Retina (tissue), 1 donor: ENCODE data around the gene NFIA.

Source experiments
- DNase-seq: peaks from one replicate; pipeline ENCODE4 v3.0.0-alpha.2; 2016

The NFIA gene

DNA sequence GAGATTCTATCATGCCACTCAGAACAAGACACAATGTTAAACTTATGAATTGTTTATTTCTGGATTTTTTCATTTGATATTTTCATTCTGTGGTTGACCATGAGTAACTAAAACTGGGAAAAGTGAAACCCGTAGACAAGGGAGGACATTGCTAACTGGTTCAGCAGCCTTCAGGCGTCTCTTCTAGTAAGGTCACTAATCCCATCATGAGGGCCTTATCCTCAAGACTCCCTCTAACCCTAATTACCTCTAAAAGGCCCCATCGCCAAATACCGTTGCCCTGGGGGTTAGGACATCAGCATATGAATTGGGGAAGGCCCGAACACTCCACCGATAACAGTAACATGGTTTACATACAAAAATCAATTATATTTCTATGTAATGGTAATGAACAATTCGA lies 394.9 kb downstream of the NFIA start:
- no peak for DNase-seq

DNA sequence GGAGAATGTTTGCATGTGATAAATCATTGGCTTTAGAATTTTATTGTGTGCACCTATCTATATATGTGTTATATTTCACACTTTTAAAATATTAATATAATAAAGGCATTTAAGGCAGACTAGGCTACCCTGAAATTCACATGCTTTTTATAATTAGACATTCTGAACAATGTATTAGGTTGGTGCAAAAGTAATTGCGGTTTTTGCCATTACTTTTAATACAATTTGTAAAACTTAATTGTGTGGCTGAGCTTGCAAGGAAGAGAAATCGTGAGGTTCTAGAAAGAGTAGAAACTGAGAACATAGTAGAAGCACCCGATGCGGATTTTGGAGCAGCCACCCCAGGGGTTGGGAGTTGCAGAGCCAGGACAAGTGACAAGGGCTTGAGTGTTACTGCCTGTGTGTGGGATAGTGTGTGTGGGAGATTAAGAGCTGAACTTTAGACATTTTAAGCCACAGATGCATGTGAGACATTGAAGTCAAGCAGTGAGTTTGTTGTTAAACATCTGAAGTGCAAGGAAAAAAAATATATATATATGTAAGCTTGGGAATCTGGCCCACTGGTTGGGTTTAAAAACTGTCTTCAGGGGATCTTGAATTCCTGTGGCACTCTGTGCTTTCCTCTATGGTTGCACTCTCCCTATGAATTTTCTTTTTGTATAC lies 398.0 kb downstream of the NFIA start:
- DNase-seq: no peak

DNA sequence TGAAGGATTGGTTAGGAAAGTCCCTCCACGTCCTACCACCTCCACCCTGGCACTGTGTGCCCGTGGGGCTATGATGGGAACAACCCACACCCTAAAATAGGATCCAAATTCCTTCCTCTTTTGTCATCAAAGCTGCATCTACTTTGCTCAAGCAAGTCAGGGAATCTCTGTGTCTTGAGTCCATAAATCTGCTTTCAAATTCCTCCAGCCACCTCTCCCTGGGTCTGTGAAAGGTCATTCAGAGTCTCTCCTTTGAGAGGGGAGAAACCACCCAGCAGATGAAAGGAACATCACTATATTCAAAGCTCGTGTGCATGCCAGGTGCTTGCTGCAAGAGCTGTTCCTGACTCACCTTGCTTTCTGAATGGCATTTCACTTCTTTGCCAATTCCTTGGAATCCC lies 399.0 kb downstream of the NFIA start:
- DNase-seq: no peak

DNA sequence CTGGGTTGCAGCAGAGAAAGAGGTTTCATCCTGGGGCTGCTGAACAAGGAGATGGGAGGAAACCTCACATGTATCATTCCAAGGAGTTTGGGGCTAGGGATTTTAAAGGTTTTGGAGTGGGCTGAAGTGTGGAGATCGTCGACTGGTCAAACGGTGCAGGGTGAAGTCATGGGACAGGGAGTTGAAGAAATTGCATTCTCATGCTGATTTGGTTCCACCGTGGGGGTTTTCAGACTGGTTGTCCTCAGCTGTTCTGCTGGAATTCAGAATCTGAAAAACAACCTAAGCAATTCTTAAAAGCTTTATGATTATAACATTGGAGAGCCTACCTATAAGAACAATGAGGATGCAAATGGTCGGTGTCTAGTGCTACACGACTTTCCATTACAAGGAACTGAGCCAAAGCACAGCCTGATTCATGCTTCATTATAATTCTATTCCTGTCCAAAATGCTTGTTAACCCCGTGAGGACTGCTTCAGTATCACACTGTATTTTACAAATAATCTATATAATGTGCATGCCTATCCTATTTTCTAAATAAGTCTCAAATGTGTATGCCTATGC lies 399.9 kb downstream of the NFIA start:
- DNase-seq: no peak

DNA sequence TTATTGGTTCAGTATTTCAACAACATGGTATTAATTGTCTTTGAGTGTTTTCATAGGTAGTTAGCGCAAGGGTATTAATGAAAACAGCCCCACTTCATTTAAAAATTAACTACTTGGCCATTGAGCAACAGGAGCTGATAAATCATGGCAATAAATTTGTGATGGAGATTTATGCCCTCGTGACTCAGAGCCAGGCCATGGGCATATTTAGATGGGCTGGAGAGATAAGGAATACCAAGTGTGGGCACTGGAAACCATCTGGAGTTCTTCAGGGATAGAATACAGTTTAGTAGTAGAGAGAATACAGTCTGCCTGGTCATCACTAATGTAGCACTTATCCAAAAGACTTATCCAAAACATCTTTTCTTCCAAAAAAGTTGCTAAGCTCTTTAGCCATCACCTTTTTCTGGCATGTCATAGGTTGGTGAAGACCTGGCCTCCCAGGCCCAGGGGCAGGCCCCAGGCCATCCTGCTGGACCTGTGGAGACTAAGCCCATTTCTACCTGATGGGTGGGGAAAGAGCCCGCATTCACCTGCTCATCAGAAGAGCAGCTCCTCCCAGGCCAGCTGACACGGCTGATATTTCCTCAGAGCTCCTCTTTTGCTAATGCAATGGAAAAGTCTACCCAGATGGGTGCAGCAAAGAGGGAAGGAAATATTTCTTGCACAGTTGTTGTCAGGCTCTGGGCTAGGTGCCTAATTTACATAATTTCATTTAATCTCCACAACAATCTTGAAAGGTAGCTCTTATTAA lies 404.6 kb downstream of the NFIA start:
- no peak for DNase-seq

DNA sequence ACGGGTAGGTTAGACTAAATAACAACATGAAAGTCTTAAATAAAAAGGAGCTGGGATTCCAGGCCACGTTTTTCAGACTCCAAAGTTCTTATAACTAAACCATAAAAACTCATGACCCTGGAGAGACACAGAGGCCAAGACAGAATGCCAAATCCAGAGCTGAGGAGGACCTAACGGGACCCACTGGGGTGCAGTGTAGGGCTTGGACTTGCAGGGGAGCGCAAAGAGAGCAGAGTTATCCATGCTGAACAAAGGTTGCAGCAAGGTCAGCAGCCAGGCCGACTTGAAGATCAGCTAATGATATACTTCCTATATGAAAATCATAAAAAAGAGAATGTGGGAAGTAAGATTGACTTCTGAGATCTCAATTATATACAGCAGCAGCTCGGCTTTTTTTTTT lies 405.4 kb downstream of the NFIA start:
- no peak for DNase-seq

DNA sequence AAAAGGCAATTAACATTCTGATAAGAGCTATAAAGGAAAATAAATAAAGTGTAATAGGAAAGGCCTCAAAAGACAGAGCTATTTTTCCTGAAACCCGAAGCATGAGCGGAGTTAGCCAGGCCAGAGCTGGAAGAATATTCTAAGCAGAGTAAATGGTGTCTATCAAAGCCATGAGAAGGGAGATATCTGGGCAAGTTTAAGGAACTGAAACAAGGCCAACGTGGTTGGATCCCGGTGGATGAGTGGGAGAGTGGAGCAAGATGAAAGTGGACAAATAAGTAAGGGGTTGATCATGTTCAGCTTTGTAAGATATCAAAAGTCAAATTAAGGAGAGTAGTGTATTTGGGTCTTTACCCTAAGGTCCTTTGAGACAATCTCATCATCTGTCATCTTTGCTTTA lies 408.6 kb downstream of the NFIA start:
- DNase-seq: no peak

DNA sequence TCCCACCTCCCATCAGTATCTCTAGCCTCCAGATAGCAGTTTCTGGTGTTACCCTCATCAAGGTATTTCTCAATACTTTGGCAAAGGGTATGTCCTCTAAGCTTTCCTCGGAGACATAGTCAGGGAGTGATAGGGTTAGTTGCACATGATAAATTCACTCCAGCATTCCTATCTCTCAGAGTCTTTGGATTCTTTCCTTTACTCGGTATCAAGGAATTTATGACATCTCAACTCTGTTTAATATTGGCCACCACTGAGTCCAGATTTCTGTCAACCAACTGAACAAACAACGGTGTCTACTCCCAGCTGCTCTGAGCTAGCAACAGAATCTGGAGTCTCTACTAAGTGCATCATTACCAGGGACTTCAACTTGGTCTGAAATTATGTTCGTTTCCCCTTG lies 409.1 kb downstream of the NFIA start:
- DNase-seq: no peak

DNA sequence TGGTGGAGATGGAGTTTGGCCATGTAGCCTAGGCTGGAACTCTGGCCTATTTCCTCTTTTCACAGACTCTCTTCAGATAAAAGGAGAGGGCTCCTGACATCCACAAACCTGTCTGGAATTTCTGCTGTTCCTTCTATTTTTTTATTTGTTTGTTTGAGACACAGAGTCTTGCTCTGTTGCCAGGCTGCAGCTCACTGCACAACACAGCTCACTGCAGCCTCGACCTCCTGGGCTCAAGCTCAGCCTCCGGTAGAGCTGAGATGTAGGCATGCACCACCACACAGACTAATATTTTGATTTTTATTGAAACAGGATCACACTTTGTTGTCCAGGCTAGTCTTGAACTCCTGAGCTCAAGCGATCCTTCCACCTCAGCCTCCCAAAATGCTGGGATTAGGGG lies 411.6 kb downstream of the NFIA start:
- DNase-seq: no peak

DNA sequence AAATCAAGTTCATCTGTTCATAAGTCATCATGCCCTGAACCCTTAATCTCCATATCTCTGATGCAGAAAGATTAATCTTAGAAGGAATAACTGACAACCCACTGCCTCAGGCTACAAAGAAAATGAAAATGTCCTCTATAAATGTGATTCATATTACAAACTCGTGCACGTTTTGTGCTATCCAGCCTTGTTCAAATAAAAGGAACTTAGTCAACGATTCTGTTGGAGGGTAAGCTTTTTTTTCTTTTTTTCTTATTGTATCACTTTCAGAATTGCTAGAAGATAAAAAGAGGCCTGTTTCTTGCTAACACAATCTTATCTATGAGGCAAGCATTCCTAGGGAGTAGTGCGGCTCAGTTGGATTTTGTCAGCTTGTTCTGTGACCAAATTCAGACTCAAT lies 414.1 kb downstream of the NFIA start:
- DNase-seq: no peak

DNA sequence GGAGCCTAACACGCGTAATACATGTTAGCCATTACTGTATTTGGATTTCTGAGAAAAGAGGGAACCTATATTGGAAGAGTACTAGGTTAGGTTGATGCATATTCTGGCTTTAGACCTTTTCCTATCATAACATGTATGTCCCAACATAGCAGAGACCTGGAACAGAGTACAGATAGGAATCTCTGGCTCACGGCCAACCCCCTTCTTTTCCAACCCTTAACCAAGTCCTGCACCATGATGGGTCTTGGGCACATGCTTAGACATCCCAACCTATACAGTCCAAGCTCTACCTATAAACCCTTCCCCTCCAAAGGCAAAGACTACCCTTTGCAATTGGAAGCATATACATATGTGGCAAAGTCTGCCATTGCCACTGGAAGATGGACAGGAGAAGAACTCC lies 414.7 kb downstream of the NFIA start:
- DNase-seq: no peak

DNA sequence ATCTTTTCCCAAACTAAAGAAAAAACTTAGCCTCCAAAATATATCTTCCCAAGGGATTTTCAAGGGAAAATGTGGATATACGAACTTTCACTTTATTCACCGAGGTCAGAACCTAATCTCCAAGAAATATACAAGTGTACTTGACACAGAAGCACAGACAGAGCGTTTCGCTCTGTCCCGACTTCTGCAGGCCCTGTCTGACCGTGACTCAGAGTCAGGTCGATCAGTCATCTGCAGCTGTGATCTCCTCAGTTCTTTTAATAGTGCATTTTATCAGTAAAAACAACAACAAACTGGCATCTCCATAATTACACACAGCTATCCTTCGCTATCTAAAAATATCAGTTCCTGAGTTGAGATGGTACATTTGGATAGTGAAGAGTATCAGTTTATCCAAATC lies 416.0 kb downstream of the NFIA start:
- DNase-seq: no peak

DNA sequence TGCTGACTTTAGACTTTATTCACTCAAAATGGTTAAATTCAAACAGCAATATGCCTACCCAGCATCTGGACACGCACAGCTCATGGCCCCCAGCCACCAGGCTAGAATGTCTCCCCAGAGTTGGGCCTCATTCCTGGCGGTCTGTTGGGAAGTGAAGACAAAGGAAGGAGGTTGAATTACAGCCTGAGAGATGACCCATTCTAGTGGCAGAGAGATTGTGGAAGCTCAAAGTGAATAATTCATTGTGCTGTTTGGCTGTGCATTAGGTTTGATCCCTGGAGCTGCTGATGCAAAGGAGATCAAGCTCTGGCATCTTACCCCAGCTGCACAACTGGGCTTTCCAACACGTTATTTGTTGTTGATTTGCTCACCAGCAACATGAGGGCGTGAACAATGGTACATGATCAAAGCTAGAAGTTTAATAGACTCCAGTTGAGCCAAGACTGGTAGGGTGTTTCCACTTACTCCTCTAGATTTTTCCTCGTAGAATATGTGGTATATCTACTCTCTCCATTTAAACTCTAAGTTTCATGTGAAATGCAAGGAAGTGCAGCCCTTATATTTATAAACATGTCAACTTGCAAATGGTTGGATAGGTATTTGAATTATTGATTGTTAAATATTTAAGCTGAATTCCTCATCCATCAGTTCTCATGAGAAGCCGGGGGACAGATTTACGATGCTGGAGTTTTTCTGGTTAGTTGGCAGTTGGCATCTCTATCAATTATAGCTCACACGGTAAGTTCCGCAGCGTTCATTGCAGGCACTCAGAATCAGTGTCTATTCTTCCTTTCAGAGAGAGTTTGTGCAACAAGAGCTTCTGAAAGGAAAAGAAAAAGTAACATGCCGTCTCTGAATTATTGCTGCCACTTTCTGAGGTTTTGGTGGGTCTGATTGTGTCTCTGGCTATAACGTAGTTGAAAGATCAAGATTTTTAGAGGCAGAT lies 419.9 kb downstream of the NFIA start:
- no peak for DNase-seq

DNA sequence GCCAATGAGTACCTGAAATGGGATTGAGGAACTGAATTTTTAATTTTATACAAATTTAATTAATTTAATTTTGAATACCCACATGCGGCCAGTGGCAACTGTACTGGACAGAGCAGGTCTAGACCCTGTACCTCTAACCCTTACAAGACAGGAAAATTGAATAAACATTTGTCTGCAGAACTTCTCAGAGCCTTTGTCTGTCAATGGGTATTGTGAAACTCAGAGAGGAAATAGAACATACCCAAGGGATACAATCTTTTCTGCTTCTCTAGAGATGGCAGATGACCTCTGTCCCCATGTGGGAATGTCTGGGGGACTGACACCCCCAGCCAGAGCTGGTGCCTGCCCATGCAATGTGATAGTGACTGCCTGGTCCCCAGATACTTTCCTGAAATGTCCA lies 421.9 kb downstream of the NFIA start:
- DNase-seq: no peak

DNA sequence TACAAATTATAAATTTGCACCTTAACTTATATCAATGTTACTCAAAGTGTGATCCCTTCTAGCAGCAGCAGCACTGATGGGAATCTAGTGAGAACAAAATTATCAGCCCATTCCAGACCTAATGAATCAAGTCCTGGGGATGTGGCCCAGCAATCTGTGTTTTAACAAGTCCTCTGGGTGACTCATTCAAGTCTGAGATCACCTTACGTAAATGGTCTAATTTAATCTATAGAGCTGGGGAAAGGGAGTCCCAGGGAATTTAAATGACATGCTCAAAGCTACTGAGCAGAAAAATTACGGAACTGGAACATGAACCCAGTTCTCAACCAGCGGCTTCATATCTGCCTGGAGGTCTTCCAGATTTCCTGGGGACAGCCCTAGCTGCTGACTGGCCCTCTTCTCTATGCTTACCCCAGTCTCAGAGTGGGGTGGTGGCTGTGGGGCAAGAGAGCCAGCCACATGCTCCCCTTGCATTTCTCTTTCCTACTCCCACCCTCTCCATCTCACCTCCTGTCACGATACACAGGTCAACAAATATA lies 422.6 kb downstream of the NFIA start:
- DNase-seq: no peak

DNA sequence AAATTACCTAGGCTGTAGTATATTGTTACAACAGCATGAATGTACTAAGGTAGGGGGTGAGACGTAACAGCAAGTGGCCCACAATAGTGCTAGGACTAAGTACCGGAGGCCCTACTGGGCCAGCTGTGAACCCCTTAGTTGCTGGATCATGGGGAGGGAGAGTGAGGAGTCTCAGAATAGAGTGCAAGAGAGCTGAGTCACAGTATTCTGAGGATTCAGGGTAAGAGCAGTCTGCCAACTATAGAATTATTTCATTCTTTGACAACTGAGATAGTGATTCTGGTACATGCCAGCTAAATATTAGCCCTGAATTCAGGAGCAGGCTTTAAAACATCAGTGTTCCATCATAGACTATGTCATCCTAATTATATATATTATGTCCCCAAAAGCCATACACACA lies 423.9 kb downstream of the NFIA start:
- DNase-seq: no peak

DNA sequence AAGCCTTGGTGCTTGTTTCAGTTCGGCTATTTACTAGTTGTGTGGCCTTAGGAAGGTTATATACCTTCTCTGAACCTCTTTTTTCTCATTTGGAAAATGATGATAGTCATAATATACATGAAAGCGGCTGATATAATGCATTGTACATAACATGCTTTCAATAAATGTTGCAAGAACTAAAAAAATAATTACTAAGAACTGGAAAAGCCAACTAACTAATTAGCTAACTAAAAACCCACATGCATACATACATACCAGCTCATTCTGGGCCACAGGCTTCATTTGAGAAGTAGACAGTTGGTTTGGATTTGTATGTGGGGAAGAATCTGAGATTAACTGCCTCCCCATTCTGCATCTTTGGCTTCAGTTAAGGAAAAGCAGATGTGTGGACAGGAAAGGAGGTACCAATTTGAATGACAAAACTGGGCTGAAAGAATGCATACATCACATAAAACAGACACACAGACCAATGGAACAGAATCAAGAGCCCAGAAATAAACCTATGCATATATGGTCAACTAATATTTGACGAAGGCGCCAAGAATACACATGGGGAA lies 424.7 kb downstream of the NFIA start:
- no peak for DNase-seq
